ENCODE data around the gene B3GNT3. TPM values are rescaled to one million over a fixed set of nuclear protein-coding genes. Genes with fewer than 3 reads are reported as not detected.

The B3GNT3 gene
- total RNA-seq, 1 donor from 2014 or later, result not detected

DNA sequence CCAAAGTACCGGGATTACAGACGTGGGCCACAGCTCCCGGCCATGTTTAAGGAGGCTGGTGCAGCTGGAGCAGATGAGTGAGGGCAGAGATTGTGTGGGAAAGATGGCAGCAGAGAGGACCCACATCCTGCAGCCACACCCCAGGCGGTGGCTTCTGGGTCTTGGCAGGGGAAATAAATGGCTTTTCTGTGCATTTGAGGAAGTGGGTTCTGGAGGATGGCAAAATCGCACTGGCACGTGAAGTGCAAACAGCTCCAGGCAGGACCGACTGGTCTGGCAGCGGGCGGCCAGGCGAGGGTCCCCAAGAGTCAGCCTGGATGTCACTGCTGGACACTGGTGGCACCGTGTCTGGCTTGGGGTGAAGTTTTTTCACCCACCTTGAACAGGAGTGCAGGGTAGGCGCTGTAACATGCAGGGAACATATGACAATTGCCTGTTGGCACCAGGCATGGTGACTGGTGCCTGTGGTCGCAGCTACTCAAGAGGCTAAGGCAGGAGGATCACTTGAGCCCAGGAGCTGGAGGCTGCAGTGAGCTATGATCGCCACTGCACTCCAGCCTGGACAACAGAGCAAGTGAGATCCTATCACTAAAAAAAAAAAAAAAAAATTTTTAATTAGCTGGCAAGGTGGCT is 8.4 kb downstream of the B3GNT3 start:
- no peak overlapping the region for H3K27ac Mint-ChIP-seq (ENCODE audit: unreplicated experiment)
- no peak for DNase-seq (ENCODE audit: low read depth, low spot score)

DNA sequence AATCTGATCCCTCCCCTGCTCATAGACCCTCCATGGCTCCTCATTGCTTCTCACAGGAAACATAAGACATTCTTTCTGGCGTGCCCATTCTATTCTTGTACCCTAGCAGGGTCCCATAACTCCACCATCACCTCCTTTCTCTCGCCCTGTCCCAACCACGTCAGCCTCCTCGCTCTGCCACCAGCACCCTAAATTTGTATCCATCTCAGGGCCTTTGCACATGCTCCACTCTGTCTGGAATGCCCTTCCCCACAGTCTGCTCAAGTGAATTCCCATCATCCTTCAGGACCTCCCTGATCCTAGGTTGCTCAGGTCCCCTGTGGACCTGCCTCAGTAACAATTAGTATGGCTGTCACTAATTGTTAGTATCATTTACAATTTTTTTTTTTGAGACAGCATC is 10.5 kb downstream of the B3GNT3 start:
- Mint-ChIP-seq H3K36me3 (ENCODE audit: low read depth) (no peaks in the 10 kb centered on the region), H3K9me3 (no peaks in the 10 kb centered on the region), H3K4me3 (no peak overlapping the region), H3K27me3 (ENCODE audit: low read depth) (peaks cover 37% of the 10 kb centered on the region), H3K4me1 (no peaks in the 10 kb centered on the region), H3K27ac (ENCODE audit: unreplicated experiment) (no peak overlapping the region)
- no peak for DNase-seq (ENCODE audit: low read depth, low spot score)
- TF ChIP-seq CTCF (conservative IDR thresholded peaks at IDR 0.05), result no peak

More for the DNA sequence above, 8.4 kb downstream of the B3GNT3 start:
- Mint-ChIP-seq H3K4me3 (no peak overlapping the region), H3K4me1 (no peaks in the 10 kb centered on the region), H3K9me3 (no peaks in the 10 kb centered on the region), H3K27me3 (ENCODE audit: low read depth) (peaks cover 46% of the 10 kb centered on the region), H3K36me3 (ENCODE audit: low read depth) (no peaks in the 10 kb centered on the region)
- TF ChIP-seq CTCF (conservative IDR thresholded peaks at IDR 0.05), result no peak

- no peak overlapping the region for H3K4me3 Mint-ChIP-seq
- H3K9me3 Mint-ChIP-seq, result no peaks in the 10 kb centered on the region
- H3K27ac Mint-ChIP-seq (ENCODE audit: unreplicated experiment), result no peak overlapping the region
- no peaks in the 10 kb centered on the region for H3K36me3 Mint-ChIP-seq (ENCODE audit: low read depth)
- H3K27me3 Mint-ChIP-seq (ENCODE audit: low read depth), result peaks cover 31% of the 10 kb centered on the region
- no peak for DNase-seq (ENCODE audit: low read depth, low spot score)
- H3K4me1 Mint-ChIP-seq, result no peaks in the 10 kb centered on the region
- no peak for TF ChIP-seq CTCF (conservative IDR thresholded peaks at IDR 0.05)
Observed at GRCh38 chr19:17806945-17807344, 12.0 kb downstream of the B3GNT3 start.

GRCh38 chr19:17807731-17808316 is 12.9 kb downstream of the B3GNT3 start:
- peaks cover 32% of the 10 kb centered on the region for H3K27me3 Mint-ChIP-seq (ENCODE audit: low read depth)
- H3K4me3 Mint-ChIP-seq, result no peak overlapping the region
- H3K9me3 Mint-ChIP-seq, result no peaks in the 10 kb centered on the region
- H3K4me1 Mint-ChIP-seq, result no peaks in the 10 kb centered on the region
- no peak for DNase-seq (ENCODE audit: low read depth, low spot score)
- no peak overlapping the region for H3K27ac Mint-ChIP-seq (ENCODE audit: unreplicated experiment)
- no peaks in the 10 kb centered on the region for H3K36me3 Mint-ChIP-seq (ENCODE audit: low read depth)
- no peak for TF ChIP-seq CTCF (conservative IDR thresholded peaks at IDR 0.05)

DNA sequence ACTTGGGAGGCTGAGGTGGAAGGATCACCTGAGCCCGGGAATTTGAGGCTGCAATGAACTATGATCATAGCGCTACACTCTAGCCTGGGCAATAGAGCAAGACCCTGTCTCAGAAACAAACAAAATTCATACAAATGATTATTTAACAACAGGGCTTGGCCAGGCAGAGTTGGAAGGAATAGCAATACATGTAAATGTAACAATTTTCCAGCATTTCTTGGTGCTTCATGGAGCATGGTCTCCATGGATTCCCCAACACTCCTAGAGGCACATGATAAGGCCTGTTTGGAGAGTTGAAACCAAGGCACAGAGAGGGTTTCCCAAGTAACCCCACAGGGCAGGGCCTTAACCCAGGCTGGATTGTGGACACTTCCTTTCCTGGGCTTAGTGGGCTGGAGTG is 16.2 kb downstream of the B3GNT3 start:
- TF ChIP-seq CTCF (conservative IDR thresholded peaks at IDR 0.05), result no peak
- no peak for DNase-seq (ENCODE audit: low read depth, low spot score)
- Mint-ChIP-seq H3K9me3 (no peaks in the 10 kb centered on the region), H3K36me3 (ENCODE audit: low read depth) (no peaks in the 10 kb centered on the region), H3K4me3 (no peak overlapping the region), H3K4me1 (no peaks in the 10 kb centered on the region), H3K27ac (ENCODE audit: unreplicated experiment) (no peak overlapping the region), H3K27me3 (ENCODE audit: low read depth) (peaks cover 10% of the 10 kb centered on the region)
